ENCODE data around the gene ABHD17A. TPM values are rescaled to one million over a fixed set of nuclear protein-coding genes. Genes with fewer than 3 reads are reported as not detected.
A peak's percentile ranks its signal among the peaks of the same experiment; 100 is the strongest.

ABHD17A gene
- polyA plus RNA-seq, 1 experiment = 48.8 TPM

- H3K4me3 ChIP-seq (ENCODE audit: low read depth, low read length) = peak overlapping the region; percentile 91
- DNase-seq (ENCODE audit: low read depth) = no peak
- CTCF ChIA-PET = no interaction called here
Measured at GRCh38 chr19:1862068-1862423, 23.2 kb downstream of the ABHD17A start.

GRCh38 chr19:1861599-1862031, 23.7 kb downstream of the ABHD17A start:
- Histone ChIP-seq H3K36me3 (ENCODE audit: control insufficient read depth, insufficient read depth, low read length) (no peaks in the 10 kb centered on the region), H3K27me3 (ENCODE audit: control insufficient read depth, insufficient read depth, low read length) (no peaks in the 10 kb centered on the region), H3K4me3 (ENCODE audit: low read depth, low read length) (peak overlapping the region; percentile 91)
- ChIA-PET CTCF (no interaction called here), POLR2A (no interaction called here)
- no peak for DNase-seq (ENCODE audit: low read depth)
- TF ChIP-seq CTCF (IDR thresholded peaks at IDR 0.05; ENCODE audit: insufficient read depth, low read depth, low read length) = no peak

More at GRCh38 chr19:1862068-1862423, 23.2 kb downstream of the ABHD17A start:
- Histone ChIP-seq H3K36me3 (ENCODE audit: control insufficient read depth, insufficient read depth, low read length) (no peaks in the 10 kb centered on the region; the same call in 1 of the 2 replicates), H3K27me3 (ENCODE audit: control insufficient read depth, insufficient read depth, low read length) (no peaks in the 10 kb centered on the region)
- TF ChIP-seq CTCF (IDR thresholded peaks at IDR 0.05; ENCODE audit: insufficient read depth, low read depth, low read length) = no peak
- POLR2A ChIA-PET = no interaction called here

- no peak for DNase-seq (ENCODE audit: low read depth)
- CTCF ChIA-PET = interaction anchor here (1.3 kb wide), 1 partner anchor 23 kb away, joined by 3 read pairs; no protein-coding TSS in a partner anchor
- Histone ChIP-seq H3K4me3 (ENCODE audit: low read depth, low read length) (peak overlapping the region; percentile 91), H3K27me3 (ENCODE audit: control insufficient read depth, insufficient read depth, low read length) (no peaks in the 10 kb centered on the region), H3K36me3 (ENCODE audit: control insufficient read depth, insufficient read depth, low read length) (no peaks in the 10 kb centered on the region)
- POLR2A ChIA-PET = no interaction called here
- no peak for TF ChIP-seq CTCF (IDR thresholded peaks at IDR 0.05; ENCODE audit: insufficient read depth, low read depth, low read length)
Measured at GRCh38 chr19:1860821-1861598, 24.3 kb downstream of the ABHD17A start.

GRCh38 chr19:1860042-1860775, 25.1 kb downstream of the ABHD17A start:
- no peak; the same call in 1 of the 2 replicates for TF ChIP-seq CTCF (IDR thresholded peaks at IDR 0.05; ENCODE audit: insufficient read depth, low read depth, low read length)
- H3K36me3 ChIP-seq (ENCODE audit: control insufficient read depth, insufficient read depth, low read length) = no peaks in the 10 kb centered on the region
- peak overlapping the region; percentile 91 for H3K4me3 ChIP-seq (ENCODE audit: low read depth, low read length)
- ChIA-PET CTCF (interaction anchor here (0.6 to 1.3 kb wide), 3 partner anchors 17 to 87 kb away, joined by 3 to 5 read pairs (median 3); no protein-coding TSS in a partner anchor), POLR2A (no interaction called here)
- DNase-seq (ENCODE audit: low read depth) = no peak
- no peaks in the 10 kb centered on the region for H3K27me3 ChIP-seq (ENCODE audit: control insufficient read depth, insufficient read depth, low read length)

- CTCF ChIA-PET = interaction anchor here (1.0 kb wide), 1 partner anchor 16 kb away, joined by 3 read pairs; no protein-coding TSS in a partner anchor
- peak overlapping the region; percentile 91; the same call in 1 of the 2 replicates for H3K4me3 ChIP-seq (ENCODE audit: low read depth, low read length)
- H3K36me3 ChIP-seq (ENCODE audit: control insufficient read depth, insufficient read depth, low read length) = no peaks in the 10 kb centered on the region
- TF ChIP-seq CTCF (IDR thresholded peaks at IDR 0.05; ENCODE audit: insufficient read depth, low read depth, low read length) = no peak
- POLR2A ChIA-PET = interaction anchor here (0.6 kb wide), 1 partner anchor 413 kb away, joined by 3 read pairs; no protein-coding TSS in a partner anchor
- DNase-seq (ENCODE audit: low read depth) = no peak
- H3K27me3 ChIP-seq (ENCODE audit: control insufficient read depth, insufficient read depth, low read length) = no peaks in the 10 kb centered on the region
Measured at GRCh38 chr19:1859331-1859781, 25.9 kb downstream of the ABHD17A start.

Data from BJ (cell line).